Body of pancreas (tissue), 4 donors: ENCODE measurements around the gene GPR31. TPM values are rescaled to one million over a fixed set of nuclear protein-coding genes. Genes with fewer than 3 reads are reported as not detected.

Experiments
- ATAC-seq: fragments of 150-250 bp; one replicate; pipeline ENCODE4 v1.9.1; 2016
- DNase-seq, 4 donors: peaks; one replicate each; pipeline ENCODE4 v3.0.0-alpha.2; 2019
- H3K27ac ChIP-seq, 4 donors: fragments of 200-600 bp; sonication (generic); 1 replicate in 3 of 4; 2 replicates in 1 of 4; pipeline versions ENCODE4 v1.5.1 to v1.6.1; 2016 to 2019; ENCODE audit warnings: mild to moderate bottlenecking in 1 of 4, mixed read lengths in 1 of 4, moderate library complexity in 1 of 4
- H3K27me3 ChIP-seq, 2 donors: fragments of 200-600 bp; sonication (generic); one replicate each; pipeline ENCODE4 v1.6.0; 2016; ENCODE audit warnings: mild to moderate bottlenecking in 1 of 2
- H3K36me3 ChIP-seq, 2 donors: fragments of 200-600 bp; sonication (generic); replicated peaks in 1 of 2; 2 replicates each; pipeline ENCODE4 v1.5.1; 2016; ENCODE audit warnings: low read depth in 2 of 2; ENCODE audit not compliant: insufficient read depth in 1 of 2
- H3K4me1 ChIP-seq: fragments of 200-600 bp; sonication (generic); one replicate; pipeline ENCODE4 v1.6.0; 2016
- H3K4me3 ChIP-seq, 2 donors: fragments of 200-600 bp; sonication (generic); 1 replicate in 1 of 2; 2 replicates in 1 of 2; pipeline ENCODE4 v1.5.1; 2016 to 2019
- H3K9me3 ChIP-seq, 3 donors: fragments of 200-600 bp; sonication (generic); 1 replicate in 2 of 3; 2 replicates in 1 of 3; pipeline ENCODE4 v1.5.1; 2016
- POLR2A ChIP-seq, 3 donors: fragments of 450-650 bp; IDR thresholded peaks; one replicate each; pipeline ENCODE4 v1.6.1; 2016; ENCODE audit warnings: antibody characterized with exemption in 3 of 3, mild to moderate bottlenecking in 2 of 3
- WGBS, 2 donors: methylation state at CpG; one replicate each; pipeline ENCODE4 v1.1.5; 2017; 5-methylcytosine and 5-hydroxymethylcytosine counted together
- intact Hi-C: fragments of 100-400 bp; cut with DNase I; formaldehyde crosslinking; loops from one replicate; pipeline ENCODE4 v1.15.1; 2023
- total RNA-seq, 2 donors: library from RNA; depleted of rRNA; stranded (reverse); fragments of >200 nt; gene quantifications; one replicate each; pipeline ENCODE4 v1.1.0, GENCODE V29; 2016
- TF ChIP-seq, protein P1 (sequence below), 7 experiments: fragments of 450-650 bp in 4 of 7; fragments of 200-600 bp in 3 of 7; sonication (generic) in 3 of 7; IDR thresholded peaks; one replicate each; pipeline ENCODE4 v1.5.1; 2016 to 2019; ENCODE audit warnings: antibody characterized with exemption in 7 of 7

The GPR31 gene
- total RNA-seq, 2 donors from 2014 or later = not detected

DNA sequence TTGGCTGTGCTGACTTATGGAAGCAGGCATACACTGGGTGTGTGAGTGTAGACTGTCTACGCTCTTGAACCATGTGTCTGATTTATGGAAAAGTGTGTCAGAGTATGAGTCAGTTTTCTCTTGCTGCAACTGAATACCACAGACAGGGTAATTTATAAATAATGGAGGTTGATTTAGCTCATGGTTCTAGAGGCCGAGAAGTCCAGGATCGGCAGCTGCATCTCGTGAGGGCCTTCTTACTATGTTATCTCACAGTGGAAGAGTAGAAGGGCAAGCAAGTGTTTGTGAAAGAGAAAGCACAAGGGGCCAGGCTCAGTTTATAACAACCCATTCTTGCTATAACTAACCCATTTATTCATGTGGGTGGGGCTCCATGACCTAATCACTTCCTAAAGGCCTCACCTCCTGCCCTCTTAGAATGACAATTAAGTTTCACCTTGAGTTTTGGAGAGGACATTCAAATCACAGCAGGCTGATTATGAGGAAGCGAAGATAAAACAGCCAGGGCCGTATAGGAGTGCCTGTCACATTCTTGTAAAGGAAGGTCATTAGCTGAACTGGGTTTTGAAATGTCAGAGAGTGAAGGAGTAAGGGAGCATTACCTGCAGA, 6.7 kb downstream of the GPR31 start:
- Histone ChIP-seq H3K27me3 (no peaks in the 10 kb centered on the region), H3K27ac (no peak overlapping the region), H3K36me3 (no peaks in the 10 kb centered on the region), H3K4me1 (no peaks in the 10 kb centered on the region), H3K4me3 (no peak overlapping the region), H3K9me3 (no peaks in the 10 kb centered on the region)
- no peak for ATAC-seq
- WGBS, 2 donors = 81 to 89% methylated on average over 6 of the region's 6 CpGs
- intact Hi-C loops = no loop called here
- TF ChIP-seq, protein P1, sequence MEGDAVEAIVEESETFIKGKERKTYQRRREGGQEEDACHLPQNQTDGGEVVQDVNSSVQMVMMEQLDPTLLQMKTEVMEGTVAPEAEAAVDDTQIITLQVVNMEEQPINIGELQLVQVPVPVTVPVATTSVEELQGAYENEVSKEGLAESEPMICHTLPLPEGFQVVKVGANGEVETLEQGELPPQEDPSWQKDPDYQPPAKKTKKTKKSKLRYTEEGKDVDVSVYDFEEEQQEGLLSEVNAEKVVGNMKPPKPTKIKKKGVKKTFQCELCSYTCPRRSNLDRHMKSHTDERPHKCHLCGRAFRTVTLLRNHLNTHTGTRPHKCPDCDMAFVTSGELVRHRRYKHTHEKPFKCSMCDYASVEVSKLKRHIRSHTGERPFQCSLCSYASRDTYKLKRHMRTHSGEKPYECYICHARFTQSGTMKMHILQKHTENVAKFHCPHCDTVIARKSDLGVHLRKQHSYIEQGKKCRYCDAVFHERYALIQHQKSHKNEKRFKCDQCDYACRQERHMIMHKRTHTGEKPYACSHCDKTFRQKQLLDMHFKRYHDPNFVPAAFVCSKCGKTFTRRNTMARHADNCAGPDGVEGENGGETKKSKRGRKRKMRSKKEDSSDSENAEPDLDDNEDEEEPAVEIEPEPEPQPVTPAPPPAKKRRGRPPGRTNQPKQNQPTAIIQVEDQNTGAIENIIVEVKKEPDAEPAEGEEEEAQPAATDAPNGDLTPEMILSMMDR (IDR thresholded peaks at IDR 0.05) = no peak
- TF ChIP-seq POLR2A (IDR thresholded peaks at IDR 0.05) = no peak
- DNase-seq = no peak

DNA sequence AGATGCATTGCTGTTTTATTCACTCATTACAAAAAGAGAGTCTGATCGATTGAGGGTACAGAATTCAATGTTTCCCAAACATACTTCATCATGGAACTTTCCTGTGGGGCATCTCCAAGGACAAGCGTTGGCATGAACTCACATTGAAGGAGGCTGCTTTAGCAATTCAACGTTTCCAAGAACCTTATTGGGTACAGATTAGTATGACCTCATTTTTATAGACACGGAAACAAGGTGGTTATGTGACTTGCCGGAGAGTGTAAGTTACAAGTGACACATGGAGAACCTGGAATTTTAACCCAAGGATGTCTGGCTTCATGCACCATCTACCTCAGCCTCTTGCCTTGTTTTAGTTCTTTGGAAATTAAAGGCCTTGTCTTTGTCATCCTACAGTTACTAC, 8.8 kb downstream of the GPR31 start:
- no peak for DNase-seq
- intact Hi-C loops = loop anchor here (10.0 kb wide), 1 partner anchor 374 kb away; no protein-coding TSS in a partner anchor
- H3K27me3 ChIP-seq = no peaks in the 10 kb centered on the region
- no peak overlapping the region for H3K4me3 ChIP-seq
- WGBS, 2 donors = 50 to 60% methylated on average over 5 of the region's 5 CpGs
- ATAC-seq = no peak
- TF ChIP-seq POLR2A (IDR thresholded peaks at IDR 0.05) = no peak
- TF ChIP-seq, protein P1 (IDR thresholded peaks at IDR 0.05) = no peak
- H3K4me1 ChIP-seq = no peaks in the 10 kb centered on the region
- H3K9me3 ChIP-seq = no peaks in the 10 kb centered on the region
- H3K36me3 ChIP-seq = no peaks in the 10 kb centered on the region
- H3K27ac ChIP-seq = no peak overlapping the region

DNA sequence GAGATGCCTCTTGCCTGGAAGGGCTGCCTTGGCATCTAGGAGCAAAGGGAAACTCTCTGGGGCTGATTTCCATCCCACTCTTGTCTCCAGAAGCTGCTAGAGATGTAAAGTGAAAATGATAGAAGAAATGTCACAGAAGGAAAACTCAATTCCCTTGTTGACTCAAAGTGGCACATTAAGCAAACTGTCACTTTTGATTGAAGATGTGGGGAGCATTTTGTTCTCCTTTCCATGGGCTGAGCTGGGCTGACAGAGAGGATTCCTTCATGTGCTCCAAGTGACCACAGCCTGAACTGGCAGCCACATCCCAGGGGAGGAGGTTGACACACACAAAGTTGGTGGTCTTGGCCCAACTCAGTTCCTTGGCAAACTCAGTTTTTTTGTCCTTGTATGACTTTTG, 9.8 kb downstream of the GPR31 start:
- no peak overlapping the region for H3K27ac ChIP-seq
- intact Hi-C loops = loop anchor here (10.0 kb wide), 1 partner anchor 373 kb away; no protein-coding TSS in a partner anchor
- no peaks in the 10 kb centered on the region for H3K9me3 ChIP-seq
- H3K4me3 ChIP-seq = no peak overlapping the region
- H3K36me3 ChIP-seq = no peaks in the 10 kb centered on the region
- H3K4me1 ChIP-seq = no peaks in the 10 kb centered on the region
- no peak for DNase-seq
- H3K27me3 ChIP-seq = no peaks in the 10 kb centered on the region
- no peak for TF ChIP-seq POLR2A (IDR thresholded peaks at IDR 0.05)
- TF ChIP-seq, protein P1 (IDR thresholded peaks at IDR 0.05) = no peak
- no peak for ATAC-seq

DNA sequence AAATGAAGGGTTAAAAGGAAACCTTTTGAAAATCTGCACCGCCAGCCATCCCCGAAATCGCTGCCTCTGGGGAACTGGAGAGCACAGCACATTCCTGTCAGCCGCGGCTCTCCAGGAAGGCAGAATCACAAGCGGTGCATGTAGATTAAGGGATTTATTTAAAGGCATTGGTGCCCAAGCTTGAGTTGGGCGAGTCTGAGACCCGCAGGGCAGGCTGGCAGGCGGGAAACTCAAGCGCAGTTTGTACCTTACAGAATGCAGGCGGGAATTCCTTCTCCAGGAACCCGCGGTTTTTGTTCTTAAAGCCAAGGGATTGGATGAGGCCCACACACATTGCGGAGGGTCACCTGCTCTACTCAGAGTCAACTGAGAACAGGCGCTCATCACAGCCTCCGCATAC, 10.8 kb downstream of the GPR31 start:
- H3K4me3 ChIP-seq = no peak overlapping the region
- no peak for ATAC-seq
- no peak overlapping the region for H3K27ac ChIP-seq
- H3K4me1 ChIP-seq = no peaks in the 10 kb centered on the region
- no peaks in the 10 kb centered on the region for H3K9me3 ChIP-seq
- DNase-seq = no peak
- H3K36me3 ChIP-seq = no peaks in the 10 kb centered on the region
- 38 to 40% methylated on average over 15 to 16 of the region's 16 CpGs for WGBS, 2 donors
- intact Hi-C loops = loop anchor here (10.0 kb wide), 1 partner anchor 372 kb away; no protein-coding TSS in a partner anchor
- H3K27me3 ChIP-seq = no peaks in the 10 kb centered on the region
- no peak for TF ChIP-seq POLR2A (IDR thresholded peaks at IDR 0.05)
- TF ChIP-seq, protein P1 (IDR thresholded peaks at IDR 0.05) = no peak

DNA sequence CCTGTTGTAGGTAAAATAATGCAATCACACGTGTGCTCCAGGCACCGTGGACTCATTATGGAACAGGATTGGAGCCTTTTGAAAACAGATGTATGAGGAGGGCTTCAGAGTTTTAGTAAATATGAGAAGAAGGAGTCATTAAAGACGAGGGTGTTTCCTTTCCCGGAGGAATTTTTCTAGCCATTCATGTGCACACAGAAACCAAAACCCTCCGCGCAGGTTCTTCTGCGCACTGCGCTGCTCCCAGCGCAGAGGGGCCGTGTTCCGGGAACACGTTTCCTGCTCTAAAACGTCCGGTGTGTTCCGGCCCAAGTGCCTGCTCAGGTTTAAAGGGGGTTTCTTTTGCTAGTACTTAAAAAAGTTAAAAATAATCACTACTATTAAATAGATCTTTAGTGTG, 11.6 kb downstream of the GPR31 start:
- no peaks in the 10 kb centered on the region for H3K9me3 ChIP-seq
- no peak overlapping the region for H3K4me3 ChIP-seq
- DNase-seq (no peak), ATAC-seq (no peak)
- H3K27ac ChIP-seq = no peak overlapping the region
- H3K36me3 ChIP-seq = no peaks in the 10 kb centered on the region
- no peaks in the 10 kb centered on the region for H3K4me1 ChIP-seq
- no peak for TF ChIP-seq POLR2A (IDR thresholded peaks at IDR 0.05)
- TF ChIP-seq, protein P1 (IDR thresholded peaks at IDR 0.05) = no peak
- WGBS, 2 donors = 59 to 66% methylated on average over 15 of the region's 15 CpGs
- no peaks in the 10 kb centered on the region for H3K27me3 ChIP-seq
- intact Hi-C loops = loop anchor here (10.0 kb wide), 1 partner anchor 371 kb away; no protein-coding TSS in a partner anchor
